PC-3 (cell line): ENCODE results near the gene IL4I1.

Experiments used
- CTCF ChIP-seq: fragments of 300-600 bp; sonication (generic); conservative IDR thresholded peaks from 2 replicates; pipeline ENCODE4 v1.5.1; 2017; ENCODE audit warnings: antibody characterized with exemption, low read depth, mild to moderate bottlenecking, low read length
- EZH2phosphoT487 ChIP-seq: fragments of 300-600 bp; sonication (generic); IDR thresholded peaks from 2 replicates; pipeline ENCODE4 v1.6.1; 2018; ENCODE audit warnings: mild to moderate bottlenecking, antibody characterized with exemption, low read length, borderline replicate concordance

GRCh38 chr19:49904136-49904535 is 7.4 kb upstream of the IL4I1 start:
- TF ChIP-seq EZH2phosphoT487 (no peak), CTCF (no peak)
